ENCODE measurements around the gene BEND7. TPM values are rescaled to one million over a fixed set of nuclear protein-coding genes. Genes with fewer than 3 reads are reported as not detected.

The BEND7 gene
- polyA plus RNA-seq, 1 of the 3 experiments (the other 2 are of a cell fraction) = 9.2 TPM

- Histone ChIP-seq H4K20me1 (ENCODE audit: insufficient read depth) (no peaks in the 10 kb centered on the region), H3K9me2 (no peaks in the 10 kb centered on the region), H3K27me3 (ENCODE audit: insufficient read depth) (no peaks in the 10 kb centered on the region), H3K4me2 (no peak overlapping the region), H3F3A (replicated peaks; ENCODE audit: insufficient read depth) (no peaks in the 10 kb centered on the region), H3K9ac (no peak overlapping the region), H3K9me3 (no peaks in the 10 kb centered on the region), H3K27ac (ENCODE audit: low read depth in 2 of 2, low read length in 1 of 2) (no peak overlapping the region), H3K4me3 (ENCODE audit: low read depth in 2 of 2, low read length in 1 of 2) (no peak overlapping the region), H3K4me1 (ENCODE audit: control insufficient read depth in 1 of 2, insufficient read depth in 2 of 2, low read depth in 1 of 2, low read length in 1 of 2) (no peaks in the 10 kb centered on the region), H2AFZ (ENCODE audit: low read depth) (no peak overlapping the region), H3K79me2 (ENCODE audit: insufficient read depth) (no peaks in the 10 kb centered on the region), H3K36me3 (replicated peaks in 1 of 2; ENCODE audit: control insufficient read depth in 1 of 2, insufficient read depth in 2 of 2, low read length in 1 of 2) (peaks cover 15 to 18% of the 10 kb centered on the region in 2 experiments)
- CTCF ChIA-PET = interaction anchor here (1.2 kb wide), 1 partner anchor 11 kb away, joined by 3 read pairs; no protein-coding TSS in a partner anchor
- no peak for DNase-seq
- TF ChIP-seq RFX5 (IDR thresholded peaks at IDR 0.05; ENCODE audit: low read length) (no peak), YY1 (IDR thresholded peaks at IDR 0.05; ENCODE audit: low read depth) (no peak), TCF12 (IDR thresholded peaks at IDR 0.05) (no peak), GATA2 (CRISPR knock-in tag; IDR thresholded peaks at IDR 0.05) (no peak), ELF1 (IDR thresholded peaks at IDR 0.05) (no peak), ZBTB33 (IDR thresholded peaks at IDR 0.05; ENCODE audit: borderline replicate concordance, low read depth) (no peak), JUND (IDR thresholded peaks at IDR 0.05) (no peak), GABPA (IDR thresholded peaks at IDR 0.05; ENCODE audit: low read depth) (no peak), CHD2 (IDR thresholded peaks at IDR 0.05; ENCODE audit: low read length, partially characterized antibody) (no peak), USF2 (IDR thresholded peaks at IDR 0.05; ENCODE audit: borderline replicate concordance, low read depth, low read length) (no peak)
- POLR2A ChIA-PET = no interaction called here
These were observed 53.7 kb downstream of the BEND7 start for GRCh38 chr10:13475124-13475523.

DNA sequence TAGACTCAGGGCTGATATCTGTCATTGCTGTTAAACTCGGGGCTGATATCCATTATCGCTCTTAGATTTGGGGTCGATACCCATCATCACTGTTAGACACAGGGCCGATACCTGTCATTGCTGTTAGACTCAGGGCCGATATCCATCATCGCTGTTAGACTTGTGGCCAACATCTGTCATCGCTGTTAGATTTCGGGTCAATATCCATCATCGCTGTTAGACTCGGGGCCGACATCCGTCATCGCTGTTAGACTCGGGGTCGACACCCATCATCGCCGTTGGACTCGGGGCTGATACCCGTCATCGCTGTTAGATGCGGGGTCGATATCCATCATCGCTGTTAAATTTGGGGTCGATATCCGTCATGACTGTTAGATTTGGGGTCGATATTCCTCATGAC lies 54.8 kb downstream of the BEND7 start:
- H3K9ac ChIP-seq = no peak overlapping the region
- no peak for TF ChIP-seq IRF3 (IDR thresholded peaks at IDR 0.05; ENCODE audit: low read depth, low read length)
- no peak for TF ChIP-seq CHD2 (IDR thresholded peaks at IDR 0.05; ENCODE audit: low read length, partially characterized antibody)
- TF ChIP-seq NRF1 (IDR thresholded peaks at IDR 0.05; ENCODE audit: low read depth, low read length) = no peak
- no peak for TF ChIP-seq EP300 (IDR thresholded peaks at IDR 0.05; ENCODE audit: borderline replicate concordance in 1 of 2, low read depth in 1 of 2, low read length in 1 of 2)
- no peak overlapping the region for H3K4me3 ChIP-seq (ENCODE audit: low read depth in 2 of 2, low read length in 1 of 2)
- H3K4me1 ChIP-seq (ENCODE audit: control insufficient read depth in 1 of 2, insufficient read depth in 2 of 2, low read depth in 1 of 2, low read length in 1 of 2) = no peaks in the 10 kb centered on the region
- no peak overlapping the region for H2AFZ ChIP-seq (ENCODE audit: low read depth)
- H3K9me3 ChIP-seq = no peaks in the 10 kb centered on the region
- no peaks in the 10 kb centered on the region for H3K27me3 ChIP-seq (ENCODE audit: insufficient read depth)
- DNase-seq = no peak
- ChIA-PET CTCF (no interaction called here), POLR2A (no interaction called here)
- peaks cover 14 to 15% of the 10 kb centered on the region in 2 experiments for H3K36me3 ChIP-seq (replicated peaks in 1 of 2; ENCODE audit: control insufficient read depth in 1 of 2, insufficient read depth in 2 of 2, low read length in 1 of 2)
- no peaks in the 10 kb centered on the region for H3F3A ChIP-seq (replicated peaks; ENCODE audit: insufficient read depth)
- 98% methylated on average over 25 of the region's 26 CpGs for WGBS (ENCODE audit: low lambda C conversion rate)
- H3K4me2 ChIP-seq = no peak overlapping the region
- H3K27ac ChIP-seq (ENCODE audit: low read depth in 2 of 2, low read length in 1 of 2) = no peak overlapping the region
- H4K20me1 ChIP-seq (ENCODE audit: insufficient read depth) = no peaks in the 10 kb centered on the region
- H3K79me2 ChIP-seq (ENCODE audit: insufficient read depth) = no peaks in the 10 kb centered on the region
- H3K9me2 ChIP-seq = no peaks in the 10 kb centered on the region
